K562 (cell line): ENCODE data around the gene MAP2K7. TPM values are rescaled to one million over a fixed set of nuclear protein-coding genes. Genes with fewer than 3 reads are reported as not detected.

Experiments used
- ATAC-seq: fragments of 200-7000 bp; cut with Tn5 transposase; 3 replicates; pipeline ENCODE4 v1.9.1; 2020; ENCODE audit warnings: moderate library complexity
- BruUV-seq: library from RNA; stranded (reverse); fragments of 400-500 nt; replicated peaks from 2 replicates; lab custom pipeline; 2021; lab: Mats Ljungman, UMichigan
- CTCF ChIA-PET: fragments of 300-600 bp; formaldehyde crosslinking; extraction: SDS; loops from one replicate; lab custom pipeline; 2021; ENCODE audit warnings: low intra/inter-chr PET ratio; lab: Yijun Ruan, JAX
- POLR2A ChIA-PET: fragments of 300-600, 350-650 bp; sonication (Branson Sonifier 250); formaldehyde crosslinking; extraction: SDS; loops from one replicate; lab custom pipeline; 2021; ENCODE audit warnings: antibody characterized with exemption, inconsistent platforms; lab: Yijun Ruan, JAX
- DNase-seq, 4 experiments: peaks; one replicate each; pipeline versions ENCODE4 v3.0.0 to v3.0.0-alpha.2; 2011 to 2018; ENCODE audit warnings: low spot score in 3 of 4, mixed read lengths in 3 of 4; ENCODE audit errors: extremely low read depth in 1 of 4
- FAIRE-seq: peaks from 2 replicates; lab custom pipeline; 2011; peaks lifted over from hg19 to GRCh38; lab: Jason Lieb, UNC
- H2AFZ ChIP-seq: 2 replicates; pipeline ENCODE4 v1.6.0; 2011; ENCODE audit warnings: low read depth, low read length, control low read depth, inconsistent platforms
- H3K27ac ChIP-seq: fragments of 200-600 bp; 3 replicates; pipeline ENCODE4 v1.8.0; 2011; ENCODE audit warnings: low read depth, mild to moderate bottlenecking, control low read depth, inconsistent platforms, low read length, moderate library complexity, mixed read lengths; ENCODE audit errors: extremely low read depth
- H3K27me3 ChIP-seq, 2 experiments: fragments of 300-600 bp in 1 of 2; 2 replicates in 1 of 2; 3 replicates in 1 of 2; pipeline versions ENCODE4 v1.6.0 to v1.8.0; 2011; ENCODE audit warnings: inconsistent platforms in 2 of 2, low read length in 2 of 2, mild to moderate bottlenecking in 1 of 2, mixed read lengths in 1 of 2, moderate library complexity in 1 of 2; ENCODE audit not compliant: control insufficient read depth in 2 of 2, insufficient read depth in 2 of 2
- H3K36me3 ChIP-seq: fragments of 300-600 bp; 3 replicates; pipeline ENCODE4 v1.8.0; 2011; ENCODE audit warnings: mild to moderate bottlenecking, low read length, inconsistent platforms; ENCODE audit not compliant: control insufficient read depth, insufficient read depth
- H3K4me1 ChIP-seq, 2 experiments: fragments of 200-600 bp in 1 of 2; replicated peaks in 1 of 2; 2 replicates in 1 of 2; 3 replicates in 1 of 2; pipeline versions ENCODE4 v1.5.1 to v1.8.0; 2011; ENCODE audit warnings: inconsistent platforms in 2 of 2, low read length in 2 of 2, mild to moderate bottlenecking in 1 of 2, mixed read lengths in 1 of 2, moderate library complexity in 1 of 2; ENCODE audit not compliant: control insufficient read depth in 2 of 2, insufficient read depth in 2 of 2
- H3K4me2 ChIP-seq: 2 replicates; pipeline ENCODE4 v1.6.1; 2011; ENCODE audit warnings: low read length, control low read depth, inconsistent platforms, mixed read lengths; ENCODE audit not compliant: insufficient read depth
- H3K4me3 ChIP-seq: fragments of 200-600 bp; sonication (generic), shearing (Covaris generic); 2 replicates; pipeline ENCODE4 v1.5.1; 2016; ENCODE audit warnings: control low read depth, inconsistent platforms
- H3K79me2 ChIP-seq: fragments of 200-600 bp; 3 replicates; pipeline ENCODE4 v1.8.0; 2011; ENCODE audit warnings: low read length, inconsistent platforms; ENCODE audit not compliant: control insufficient read depth, insufficient read depth
- H3K9ac ChIP-seq, 2 experiments: 2 replicates each; pipeline versions ENCODE4 v1.6.0 to v1.6.1; 2011; ENCODE audit warnings: low read depth in 2 of 2, low read length in 2 of 2, control low read depth in 1 of 2, inconsistent platforms in 1 of 2, mild to moderate bottlenecking in 1 of 2, mixed read lengths in 1 of 2; ENCODE audit not compliant: insufficient read depth in 1 of 2
- H3K9me1 ChIP-seq: one replicate; pipeline ENCODE4 v1.6.0; 2011; ENCODE audit warnings: inconsistent platforms, mild to moderate bottlenecking, low read length, moderate library complexity; ENCODE audit not compliant: control insufficient read depth, insufficient read depth
- H3K9me3 ChIP-seq: replicated peaks from 2 replicates; pipeline ENCODE4 v1.5.1; 2011; ENCODE audit warnings: low read depth, low read length, inconsistent platforms; ENCODE audit not compliant: control insufficient read depth, insufficient read depth
- H4K20me1 ChIP-seq: replicated peaks from 2 replicates; pipeline ENCODE4 v1.6.1; 2011; ENCODE audit warnings: low read length, inconsistent platforms, mixed read lengths; ENCODE audit not compliant: control insufficient read depth, insufficient read depth
- C11orf30 ChIP-seq: fragments of 450-650 bp; IDR thresholded peaks from 2 replicates; pipeline ENCODE4 v1.6.1; 2016; ENCODE audit warnings: low read depth, mild to moderate bottlenecking
- POLR2G ChIP-seq: fragments of 200-400 bp; formaldehyde crosslinking; IDR thresholded peaks from 2 replicates; pipeline ENCODE4 v1.6.1; 2017; ENCODE audit warnings: low read depth, mild to moderate bottlenecking, antibody characterized with exemption, low read length, moderate library complexity
- RHOXF2B ChIP-seq: fragments of 250-450 bp; sonication (Bioruptor Pico); conservative IDR thresholded peaks from 2 replicates; pipeline ENCODE4 v1.5.1; 2021
- SIN3A ChIP-seq, 2 experiments: fragments of 150-350 bp in 1 of 2; IDR thresholded peaks; 2 replicates each; pipeline ENCODE4 v1.6.1; 2011 to 2016; ENCODE audit warnings: borderline replicate concordance in 2 of 2, low read depth in 2 of 2, low read length in 2 of 2, mild to moderate bottlenecking in 2 of 2, moderate library complexity in 2 of 2; ENCODE audit not compliant: control insufficient read depth in 1 of 2
- ZC3H11A ChIP-seq: IDR thresholded peaks from 2 replicates; pipeline ENCODE4 v1.6.1; 2012; ENCODE audit warnings: low read depth, low read length, improper control_type of control experiment
- WGBS: fragments of 100-300 bp; shearing (Covaris generic); methylation state at CpG from one replicate; pipeline ENCODE4 v1.1.6; 2016; ENCODE audit warnings: low coverage, mixed read lengths; ENCODE audit not compliant: insufficient coverage; ENCODE audit errors: missing lambda C conversion rate; 5-methylcytosine and 5-hydroxymethylcytosine counted together
- in situ Hi-C: fragments of 300-500 bp; cut with MboI; formaldehyde crosslinking; loops from 4 replicates; pipeline ENCODE4 v1.15.0; 2018; ENCODE audit warnings: inconsistent platforms, mixed read lengths
- intact Hi-C: fragments of 100-400 bp; cut with micrococcal nuclease; formaldehyde crosslinking; loops from 2 replicates; pipeline ENCODE4 v1.14.2; 2022
- polyA plus RNA-seq, 8 experiments: library from polyadenylated mRNA; depleted of rRNA in 4 of 8; stranded (reverse) in 5 of 8; unstranded in 3 of 8; fragments of >200 nt; fragmentation: Nextera tagmentation in 2 of 8; fragmentation: Illumina TruSeq in 1 of 8; extraction: Ambion mirVana in 2 of 8; extraction: Trizol in 1 of 8; gene quantifications; 2 replicates each; pipeline versions ENCODE4 v1.2.1 to v1.2.3, GENCODE V29; 2011 to 2014; ENCODE audit warnings: inconsistent platforms in 1 of 8, missing spikeins in 1 of 8
- total RNA-seq, 7 experiments: library from RNA; depleted of rRNA in 6 of 7; stranded (reverse); fragments of >200 nt in 6 of 7; fragmentation: Illumina TruSeq in 2 of 7; extraction: Trizol in 2 of 7; gene quantifications; 2 replicates each; pipeline versions ENCODE4 v1.2.1 to v1.2.3, GENCODE V29; 2011 to 2021; ENCODE audit warnings: low replicate concordance in 1 of 7
- TF ChIP-seq, protein P1 (sequence below): fragments of 450-650 bp; IDR thresholded peaks from 2 replicates; pipeline ENCODE4 v1.6.1; 2016; ENCODE audit warnings: low read depth

Gene MAP2K7
- total and polyA plus RNA-seq, 9 of the 15 experiments (the other 6 are each of a cell fraction or from before 2014, with no cell fraction given) = 0.51 to 45.8 (median 14.1) TPM

DNA sequence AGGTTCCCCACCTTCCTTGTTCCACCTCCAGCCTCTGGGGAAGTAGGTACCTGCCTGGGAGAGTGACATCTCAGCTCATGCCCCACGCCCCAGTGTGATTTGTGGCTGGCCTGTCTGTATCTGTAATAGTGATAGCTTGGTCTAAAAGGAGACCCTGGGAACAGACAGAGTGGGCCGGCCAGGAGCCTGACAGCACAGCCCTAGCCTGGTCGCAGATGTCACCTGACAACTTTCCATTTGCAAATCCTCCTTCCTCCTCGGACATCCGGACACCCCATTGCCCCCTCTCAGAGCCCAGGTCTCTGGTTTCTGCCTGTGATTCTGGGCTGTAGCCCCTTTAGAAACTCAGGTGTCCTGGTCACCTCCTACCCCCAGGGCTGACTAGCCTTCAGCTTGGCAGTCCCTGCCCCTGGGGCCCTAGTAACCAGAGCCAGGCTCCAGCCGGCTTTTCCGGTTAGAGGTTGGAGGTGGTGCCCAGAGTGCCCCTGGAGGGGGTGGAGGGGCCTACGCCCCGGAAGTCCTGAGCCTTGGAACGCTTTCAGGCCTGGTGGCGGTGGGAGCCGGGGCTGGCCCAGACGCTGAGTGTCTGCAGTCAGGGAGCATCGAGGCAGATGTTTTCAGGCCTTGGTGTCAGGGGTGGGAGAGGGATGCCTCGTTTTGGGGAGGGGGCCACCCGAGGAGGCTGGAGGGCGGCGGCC is 8.9 kb upstream of the MAP2K7 start:
- Histone ChIP-seq H3K4me3 (no peak overlapping the region), H3K9me1 (no peaks in the 10 kb centered on the region), H3K9ac (peak overlapping the region in 1 of 2 experiments; percentile 6; a peak in 2 of 4 replicates), H3K9me3 (no peaks in the 10 kb centered on the region), H3K79me2 (no peaks in the 10 kb centered on the region), H3K36me3 (peaks cover 7% of the 10 kb centered on the region; the same call in 1 of the 3 replicates), H4K20me1 (no peaks in the 10 kb centered on the region), H3K4me1 (peaks cover 4 to 27% of the 10 kb centered on the region in 2 experiments; a peak in 4 of 5 replicates), H2AFZ (no peak overlapping the region), H3K27me3 (no peaks in the 10 kb centered on the region), H3K4me2 (no peak overlapping the region), H3K27ac (no peak overlapping the region)
- POLR2A ChIA-PET = no interaction called here
- DNase-seq (no peak), ATAC-seq (no peak), FAIRE-seq (no peak)
- WGBS = 70% methylated on average over 18 of the region's 18 CpGs
- in situ Hi-C loops (no loop called here), intact Hi-C loops (no loop called here)
- CTCF ChIA-PET = no interaction called here
- no peak for TF ChIP-seq RHOXF2B
- TF ChIP-seq C11orf30 = no peak
- 0 out of 2 replicates have a peak, but pooled peaks have one; percentile 34 for TF ChIP-seq POLR2G
- no TSS peak for BruUV-seq

DNA sequence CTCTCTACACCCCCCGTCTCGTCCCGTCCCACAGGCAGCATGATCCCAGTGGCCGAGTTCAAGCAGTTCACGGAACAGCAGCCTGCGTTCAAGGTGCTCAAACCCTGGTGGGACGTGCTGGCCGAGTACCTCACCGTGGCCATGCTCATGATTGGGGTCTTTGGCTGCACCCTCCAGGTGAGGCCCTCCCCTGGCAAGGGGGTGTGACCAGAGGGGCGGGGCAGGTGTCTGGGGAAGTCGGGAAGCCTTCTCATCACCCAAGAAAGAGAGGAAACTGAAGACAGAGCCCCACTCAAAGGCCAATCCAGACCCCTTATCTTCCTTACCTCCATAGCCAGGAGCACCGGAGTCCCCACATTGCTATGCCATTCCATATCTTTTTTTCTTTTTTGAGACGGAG is 8.1 kb upstream of the MAP2K7 start:
- no peaks in the 10 kb centered on the region for H3K27me3 ChIP-seq
- POLR2A ChIA-PET = no interaction called here
- H2AFZ ChIP-seq = no peak overlapping the region
- 73% methylated on average over 11 of the region's 13 CpGs for WGBS
- no peak overlapping the region for H3K4me2 ChIP-seq
- H3K4me1 ChIP-seq = peaks cover 4 to 35% of the 10 kb centered on the region in 2 experiments; a peak in 4 of 5 replicates
- no peak overlapping the region for H3K27ac ChIP-seq
- no peak for FAIRE-seq
- H3K9me1 ChIP-seq = no peaks in the 10 kb centered on the region
- no peak for DNase-seq
- CTCF ChIA-PET = no interaction called here
- intact Hi-C loops = no loop called here
- H3K36me3 ChIP-seq = peaks cover 13% of the 10 kb centered on the region; the same call in 1 of the 3 replicates
- no peaks in the 10 kb centered on the region for H3K9me3 ChIP-seq
- in situ Hi-C loops = no loop called here
- H3K4me3 ChIP-seq = no peak overlapping the region
- no peaks in the 10 kb centered on the region for H4K20me1 ChIP-seq
- ATAC-seq = no peak
- H3K9ac ChIP-seq = peak overlapping the region in 1 of 2 experiments; percentile 6; a peak in 1 of 4 replicates
- H3K79me2 ChIP-seq = no peaks in the 10 kb centered on the region
- BruUV-seq = no TSS peak
- TF ChIP-seq, protein P1, sequence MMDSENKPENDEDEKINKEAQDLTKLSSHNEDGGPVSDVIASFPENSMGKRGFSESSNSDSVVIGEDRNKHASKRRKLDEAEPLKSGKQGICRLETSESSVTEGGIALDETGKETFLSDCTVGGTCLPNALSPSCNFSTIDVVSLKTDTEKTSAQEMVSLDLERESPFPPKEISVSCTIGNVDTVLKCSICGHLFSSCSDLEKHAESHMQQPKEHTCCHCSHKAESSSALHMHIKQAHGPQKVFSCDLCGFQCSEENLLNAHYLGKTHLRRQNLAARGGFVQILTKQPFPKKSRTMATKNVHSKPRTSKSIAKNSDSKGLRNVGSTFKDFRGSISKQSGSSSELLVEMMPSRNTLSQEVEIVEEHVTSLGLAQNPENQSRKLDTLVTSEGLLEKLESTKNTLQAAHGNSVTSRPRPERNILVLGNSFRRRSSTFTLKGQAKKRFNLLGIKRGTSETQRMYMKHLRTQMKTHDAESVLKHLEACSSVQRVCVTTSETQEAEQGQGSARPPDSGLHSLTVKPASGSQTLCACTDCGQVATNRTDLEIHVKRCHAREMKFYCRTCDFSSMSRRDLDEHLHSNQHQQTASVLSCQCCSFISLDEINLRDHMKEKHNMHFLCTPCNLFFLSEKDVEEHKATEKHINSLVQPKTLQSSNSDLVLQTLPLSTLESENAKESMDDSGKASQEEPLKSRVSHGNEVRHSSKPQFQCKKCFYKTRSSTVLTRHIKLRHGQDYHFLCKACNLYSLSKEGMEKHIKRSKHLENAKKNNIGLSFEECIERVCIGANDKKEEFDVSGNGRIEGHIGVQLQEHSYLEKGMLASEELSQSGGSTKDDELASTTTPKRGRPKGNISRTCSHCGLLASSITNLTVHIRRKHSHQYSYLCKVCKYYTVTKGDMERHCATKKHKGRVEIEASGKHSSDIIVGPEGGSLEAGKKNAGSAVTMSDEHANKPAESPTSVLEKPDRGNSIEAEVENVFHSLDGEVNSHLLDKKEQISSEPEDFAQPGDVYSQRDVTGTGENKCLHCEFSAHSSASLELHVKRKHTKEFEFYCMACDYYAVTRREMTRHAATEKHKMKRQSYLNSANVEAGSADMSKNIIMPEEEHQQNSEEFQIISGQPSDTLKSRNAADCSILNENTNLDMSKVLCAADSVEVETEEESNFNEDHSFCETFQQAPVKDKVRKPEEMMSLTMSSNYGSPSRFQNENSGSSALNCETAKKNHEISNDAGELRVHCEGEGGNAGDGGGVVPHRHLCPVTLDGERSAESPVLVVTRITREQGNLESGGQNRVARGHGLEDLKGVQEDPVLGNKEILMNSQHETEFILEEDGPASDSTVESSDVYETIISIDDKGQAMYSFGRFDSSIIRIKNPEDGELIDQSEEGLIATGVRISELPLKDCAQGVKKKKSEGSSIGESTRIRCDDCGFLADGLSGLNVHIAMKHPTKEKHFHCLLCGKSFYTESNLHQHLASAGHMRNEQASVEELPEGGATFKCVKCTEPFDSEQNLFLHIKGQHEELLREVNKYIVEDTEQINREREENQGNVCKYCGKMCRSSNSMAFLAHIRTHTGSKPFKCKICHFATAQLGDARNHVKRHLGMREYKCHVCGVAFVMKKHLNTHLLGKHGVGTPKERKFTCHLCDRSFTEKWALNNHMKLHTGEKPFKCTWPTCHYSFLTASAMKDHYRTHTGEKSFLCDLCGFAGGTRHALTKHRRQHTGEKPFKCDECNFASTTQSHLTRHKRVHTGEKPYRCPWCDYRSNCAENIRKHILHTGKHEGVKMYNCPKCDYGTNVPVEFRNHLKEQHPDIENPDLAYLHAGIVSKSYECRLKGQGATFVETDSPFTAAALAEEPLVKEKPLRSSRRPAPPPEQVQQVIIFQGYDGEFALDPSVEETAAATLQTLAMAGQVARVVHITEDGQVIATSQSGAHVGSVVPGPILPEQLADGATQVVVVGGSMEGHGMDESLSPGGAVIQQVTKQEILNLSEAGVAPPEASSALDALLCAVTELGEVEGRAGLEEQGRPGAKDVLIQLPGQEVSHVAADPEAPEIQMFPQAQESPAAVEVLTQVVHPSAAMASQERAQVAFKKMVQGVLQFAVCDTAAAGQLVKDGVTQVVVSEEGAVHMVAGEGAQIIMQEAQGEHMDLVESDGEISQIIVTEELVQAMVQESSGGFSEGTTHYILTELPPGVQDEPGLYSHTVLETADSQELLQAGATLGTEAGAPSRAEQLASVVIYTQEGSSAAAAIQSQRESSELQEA = no peak
- TF ChIP-seq ZC3H11A (no peak), SIN3A (IDR thresholded peaks at IDR 0.05; ENCODE audit: borderline replicate concordance in 2 of 2, control insufficient read depth in 1 of 2, low read depth in 2 of 2, low read length in 2 of 2) (no peak)
